ENCODE data around the gene ZBTB38. TPM values are rescaled to one million over a fixed set of nuclear protein-coding genes. Genes with fewer than 3 reads are reported as not detected.

The ZBTB38 gene
- polyA plus RNA-seq, 1 experiment, result 97.1 TPM

DNA sequence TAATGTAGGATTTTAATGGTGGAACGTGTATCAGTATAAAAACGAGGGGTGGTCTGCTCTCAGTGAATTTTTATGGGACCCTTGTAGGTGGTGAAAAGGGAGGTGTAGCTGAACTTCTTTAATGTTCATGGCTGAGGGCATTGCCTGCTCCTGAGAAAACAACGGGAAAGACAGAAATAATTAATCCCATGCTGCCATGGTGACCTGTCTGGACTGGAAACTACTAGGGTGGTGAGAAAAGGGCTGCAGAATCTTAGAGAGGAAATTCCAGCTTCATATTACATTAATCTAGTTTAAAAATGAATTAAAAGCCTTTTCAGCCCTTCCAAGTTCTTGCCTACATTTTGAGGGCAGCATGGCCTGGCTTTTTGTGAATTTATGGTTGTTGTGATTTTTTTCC lies 47.6 kb downstream of the ZBTB38 start:
- no peak for DNase-seq (ENCODE audit: low read depth, low spot score)
- no peak for TF ChIP-seq CTCF (IDR thresholded peaks at IDR 0.05; ENCODE audit: low read depth, low read length)
- H3K9me3 ChIP-seq (ENCODE audit: control insufficient read depth, insufficient read depth, low read length), result no peaks in the 10 kb centered on the region; the same call in 1 of the 2 replicates
- H3K27ac ChIP-seq (ENCODE audit: low read depth, low read length), result no peak overlapping the region
- CTCF ChIA-PET, result interaction anchor here (2.5 kb wide), 1 partner anchor 36 kb away, joined by 5 read pairs; no protein-coding TSS in a partner anchor
- no peaks in the 10 kb centered on the region for H3K27me3 ChIP-seq (ENCODE audit: control insufficient read depth, insufficient read depth, low read length)
- H3K4me3 ChIP-seq (ENCODE audit: low read depth, low read length), result no peak overlapping the region
- POLR2A ChIA-PET, result no interaction called here

Other genes starting within 250 kb of the ZBTB38 start
- 20.0 and 21.7 TPM in 2 replicates for gene PXYLP1, start 136.7 kb upstream of the ZBTB38 start, polyA plus RNA-seq (2011; rRNA removed)
- 7.7 and 11.6 TPM in 2 replicates for gene RASA2, start 118.5 kb downstream of the ZBTB38 start, polyA plus RNA-seq (2011; rRNA removed)